ENCODE measurements around the gene NAALAD2. TPM values are rescaled to one million over a fixed set of nuclear protein-coding genes. Genes with fewer than 3 reads are reported as not detected.

The NAALAD2 gene
- total and polyA plus RNA-seq, 2 of the 8 experiments (the other 6 are each of a cell fraction or from before 2014, with no cell fraction given): 2.6 to 3.9 TPM

DNA sequence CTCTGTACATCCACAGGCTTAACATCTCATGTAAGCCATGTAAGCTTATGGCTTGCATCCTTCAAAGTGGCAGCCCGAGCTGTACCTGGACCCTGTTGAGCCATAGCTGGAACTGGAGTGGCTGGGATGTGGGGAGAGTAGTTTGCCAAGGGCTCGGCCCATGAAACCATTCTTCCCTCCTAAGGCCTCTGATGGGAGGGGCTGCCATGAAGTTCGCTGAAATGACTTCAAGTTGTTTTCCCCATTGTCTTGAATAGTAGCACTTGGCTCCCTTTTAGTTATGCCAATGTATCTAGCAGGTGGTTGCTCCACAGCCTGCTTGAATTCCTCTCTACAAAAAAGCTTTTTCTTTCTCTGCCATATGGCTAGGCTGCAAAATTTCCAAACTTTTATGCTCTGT, 93.6 kb downstream of the NAALAD2 start:
- ChIA-PET POLR2A (ENCODE audit: partially characterized antibody) (interaction anchor here (1.6 kb wide), 1 partner anchor 13 kb away, joined by 4 read pairs; no protein-coding TSS in a partner anchor), CTCF (ENCODE audit: partially characterized antibody) (interaction anchor here (1.2 to 2.8 kb wide), 3 partner anchors 16 to 23 kb away, joined by 3 to 8 read pairs (median 4); no protein-coding TSS in a partner anchor)
- Histone ChIP-seq H3K4me1 (replicated peaks in 1 of 4; ENCODE audit: control insufficient read depth in 3 of 4, insufficient read depth in 4 of 4, low read length in 3 of 4) (no peaks in the 10 kb centered on the region; a peak in 1 of 7 replicates), H4K20me1 (replicated peaks in 1 of 2; ENCODE audit: control insufficient read depth in 1 of 2, insufficient read depth in 2 of 2, low read length in 2 of 2) (no peaks in the 10 kb centered on the region), H2BK20ac (ENCODE audit: low read length) (no peak overlapping the region), H3K18ac (ENCODE audit: extremely low read depth, low read length) (no peak overlapping the region), H3K36me3 (ENCODE audit: control insufficient read depth in 2 of 4, insufficient read depth in 4 of 4, low read length in 3 of 4) (no peaks in the 10 kb centered on the region), H2BK120ac (replicated peaks; ENCODE audit: low read depth, low read length) (no peak overlapping the region), H3K23me2 (ENCODE audit: low read depth, low read length) (peaks cover 3% of the 10 kb centered on the region), H3K23ac (ENCODE audit: insufficient read length) (no peak overlapping the region), H3K79me2 (ENCODE audit: control insufficient read depth in 1 of 2, insufficient read depth in 2 of 2, low read length in 2 of 2) (0 out of 4 replicates have a peak, but pooled peaks cover 0 to 6% of the 10 kb centered on the region in 2 experiments), H2AK5ac (ENCODE audit: low read depth, low read length) (no peak overlapping the region), H4K91ac (replicated peaks; ENCODE audit: insufficient read length, low read length) (no peak overlapping the region), H3K56ac (replicated peaks; ENCODE audit: insufficient read length, low read depth, low read length) (no peak overlapping the region), H3K27me3 (replicated peaks in 1 of 4; ENCODE audit: control insufficient read depth in 3 of 4, extremely low read depth in 1 of 4, insufficient read depth in 3 of 4, low read length in 3 of 4) (no peaks in the 10 kb centered on the region), H3K4ac (replicated peaks; ENCODE audit: insufficient read length, low read depth, low read length) (no peak overlapping the region), H2BK5ac (ENCODE audit: low read depth, low read length) (no peak overlapping the region), H3K9me3 (ENCODE audit: insufficient read depth in 2 of 2, low read depth in 1 of 2, low read length in 1 of 2) (peaks cover 3 to 4% of the 10 kb centered on the region in 2 experiments; a peak in 3 of 4 replicates), H3K79me1 (ENCODE audit: low read depth, low read length) (no peaks in the 10 kb centered on the region), H3K9ac (replicated peaks in 1 of 4; ENCODE audit: extremely low read depth in 1 of 4, low read depth in 3 of 4, low read length in 3 of 4) (no peak overlapping the region), H2BK15ac (ENCODE audit: low read length) (no peak overlapping the region), H4K5ac (ENCODE audit: insufficient read length, low read depth, low read length) (no peak overlapping the region), H3K14ac (ENCODE audit: insufficient read length) (no peak overlapping the region), H3K27ac (ENCODE audit: low read depth, low read length) (no peak overlapping the region), H2BK12ac (ENCODE audit: low read depth, low read length) (no peak overlapping the region; the same call in 1 of the 2 replicates), H3K4me2 (ENCODE audit: insufficient read depth in 1 of 2, low read depth in 2 of 2, low read length in 2 of 2) (no peak overlapping the region), H3K4me3 (ENCODE audit: extremely low read depth in 1 of 4, insufficient read depth in 2 of 4, low read depth in 3 of 4, low read length in 4 of 4) (no peak overlapping the region), H2AFZ (ENCODE audit: low read length) (no peak overlapping the region), H4K8ac (ENCODE audit: extremely low read depth, insufficient read depth, low read length) (no peak overlapping the region)
- DNase-seq (ENCODE audit: low read depth in 1 of 2, low spot score in 2 of 2) (no peak), FAIRE-seq (no peak)
- WGBS, 2 experiments (ENCODE audit: extremely low coverage in 1 of 2, insufficient coverage in 1 of 2, insufficient read length in 1 of 2, insufficient replicate concordance in 2 of 2, low coverage in 1 of 2, low lambda C conversion rate in 2 of 2, missing lambda C conversion rate in 1 of 2): 79% methylated on average over 3 of the region's 3 CpGs; no CpG with 5 or more reads in 1 of the 2 experiments
- TF ChIP-seq CBX8 (IDR thresholded peaks at IDR 0.05; ENCODE audit: borderline replicate concordance, low read depth, low read length): no peak
- TF ChIP-seq TEAD4 (IDR thresholded peaks at IDR 0.05; ENCODE audit: low read depth, low read length): no peak
- TF ChIP-seq TCF12 (IDR thresholded peaks at IDR 0.05; ENCODE audit: low read depth, low read length): no peak
- no peak for TF ChIP-seq EGR1 (IDR thresholded peaks at IDR 0.05; ENCODE audit: borderline replicate concordance, low read depth, low read length)
- TF ChIP-seq CBX5 (IDR thresholded peaks at IDR 0.05; ENCODE audit: low read depth, low read length): no peak
- TF ChIP-seq, protein P1, sequence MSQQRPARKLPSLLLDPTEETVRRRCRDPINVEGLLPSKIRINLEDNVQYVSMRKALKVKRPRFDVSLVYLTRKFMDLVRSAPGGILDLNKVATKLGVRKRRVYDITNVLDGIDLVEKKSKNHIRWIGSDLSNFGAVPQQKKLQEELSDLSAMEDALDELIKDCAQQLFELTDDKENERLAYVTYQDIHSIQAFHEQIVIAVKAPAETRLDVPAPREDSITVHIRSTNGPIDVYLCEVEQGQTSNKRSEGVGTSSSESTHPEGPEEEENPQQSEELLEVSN (IDR thresholded peaks at IDR 0.05): no peak
- no peak for TF ChIP-seq KDM4A (IDR thresholded peaks at IDR 0.05; ENCODE audit: low read depth, low read length, severe bottlenecking)
- TF ChIP-seq POLR2AphosphoS5 (IDR thresholded peaks at IDR 0.05; ENCODE audit: low read depth, low read length): no peak
- TF ChIP-seq EZH2 (IDR thresholded peaks at IDR 0.05; ENCODE audit: low read depth, low read length, severe bottlenecking): no peak
- TF ChIP-seq SP4 (IDR thresholded peaks at IDR 0.05; ENCODE audit: low read length): no peak
- TF ChIP-seq CHD2 (IDR thresholded peaks at IDR 0.05; ENCODE audit: low read length): no peak
- no peak for TF ChIP-seq PHF8 (conservative IDR thresholded peaks at IDR 0.05; ENCODE audit: low read depth, low read length)
- TF ChIP-seq SIRT6 (IDR thresholded peaks at IDR 0.05; ENCODE audit: low read length): no peak
- no peak for TF ChIP-seq ATF3 (IDR thresholded peaks at IDR 0.05; ENCODE audit: insufficient read depth, low read depth, low read length)
